Heart right ventricle (tissue), 16 donors: Measurements from ENCODE around the gene RSL24D1. TPM values are rescaled to one million over a fixed set of nuclear protein-coding genes. Genes with fewer than 3 reads are reported as not detected.

ENCODE experiments used
- ATAC-seq, 8 donors: fragments of 200-7000 bp; cut with Tn5 transposase; one replicate each; pipeline ENCODE4 v1.9.1; 2020; ENCODE audit warnings: mild to moderate bottlenecking in 8 of 8, moderate library complexity in 8 of 8, moderate number of reproducible peaks in 1 of 8
- DNase-seq, 2 donors: peaks; one replicate each; pipeline ENCODE4 v3.0.0-alpha.2; 2020
- H3K27ac ChIP-seq, 10 donors: fragments of 200-600 bp; sonication (generic) in 2 of 10; one replicate each; pipeline versions ENCODE4 v1.5.0 to v1.8.0; 2020 to 2022; ENCODE audit warnings: mild to moderate bottlenecking in 3 of 10
- H3K27me3 ChIP-seq, 7 donors: fragments of 200-600 bp; one replicate each; pipeline ENCODE4 v1.8.0; 2021 to 2022; ENCODE audit warnings: mild to moderate bottlenecking in 2 of 7
- H3K36me3 ChIP-seq, 9 donors: fragments of 200-600 bp; sonication (generic) in 1 of 9; one replicate each; pipeline versions ENCODE4 v1.5.0 to v1.8.0; 2020 to 2022; ENCODE audit warnings: mild to moderate bottlenecking in 2 of 9
- H3K4me1 ChIP-seq, 9 donors: fragments of 200-600 bp; sonication (generic) in 1 of 9; one replicate each; pipeline versions ENCODE4 v1.5.0 to v1.8.0; 2020 to 2022; ENCODE audit warnings: mild to moderate bottlenecking in 4 of 9
- H3K4me3 ChIP-seq, 10 donors: fragments of 200-600 bp; sonication (generic) in 2 of 10; one replicate each; pipeline versions ENCODE4 v1.5.0 to v1.8.0; 2020 to 2022; ENCODE audit warnings: mild to moderate bottlenecking in 7 of 10, moderate library complexity in 2 of 10
- H3K9me3 ChIP-seq, 11 donors: fragments of 200-600 bp in 10 of 11; sonication (generic) in 2 of 11; one replicate each; pipeline versions ENCODE4 v1.5.0 to v1.8.0; 2013 to 2022; ENCODE audit warnings: mild to moderate bottlenecking in 2 of 11, control low read depth in 1 of 11, moderate library complexity in 1 of 11
- CTCF ChIP-seq, 9 donors: fragments of 200-600 bp; sonication (generic) in 2 of 9; IDR thresholded peaks; one replicate each; pipeline versions ENCODE4 v1.5.0 to v1.8.0; 2021 to 2022; ENCODE audit warnings: antibody characterized with exemption in 9 of 9, mild to moderate bottlenecking in 5 of 9, moderate library complexity in 1 of 9
- WGBS, 2 donors: extraction: QIAGEN DNeasy Blood & Tissue Kit; methylation state at CpG; one replicate each; pipeline ENCODE4 v1.1.7; 2013; ENCODE audit warnings: inconsistent platforms in 1 of 2; 5-methylcytosine and 5-hydroxymethylcytosine counted together
- intact Hi-C, 10 donors: fragments of 100-400 bp; cut with DNase I; formaldehyde crosslinking; loops; one replicate each; pipeline versions ENCODE4 v1.11.1 to v1.14.2; 2022
- polyA plus RNA-seq, 2 donors: library from polyadenylated mRNA; stranded (reverse); fragments of 200-250 nt; gene quantifications; one replicate each; pipeline ENCODE4 v1.2.3, GENCODE V29; 2013
- total RNA-seq, 10 donors: library from RNA; stranded (reverse); fragmentation: NEBNext Ultra II Directional in 3 of 10; extraction: Animal tissue kit (Norgen Biotek cat#: 25700) in 3 of 10; gene quantifications; one replicate each; pipeline versions ENCODE4 v1.2.1 to v1.2.4, GENCODE V29; 2021 to 2023
- donor health status: Arrhythmogenic right ventricular cardiomyopathy.
- donor health status: ischemic (EF 13 %, LVEDD 7.1; RV severe dilation, severe dysfunction).
- donor health status: healthy with polysubstance abuse.
- donor health status: DM: no; HTN: yes; CAD: no.
- donor health status: DM: no; HTN: no; CAD: no.
- donor health status: ischemic (EF 25% LVEDD 6.9; RV normal size, moderate dysfunction).
- donor health status: ischemic (EF 25% LVEDD 5.7; RV mildly dilated, moderate dysfunction).
- donor health status: healthy.
- donor health status: DM: yes; HTN: yes; CAD: no.
- donor health status: Ischemic cardiomyopathy.
- donor health status: ischemic (EF 35%, LVEDD 5.7; RV mildly dilated, moderate dysfunction).
- donor health status: nonischemic (EF 11% LVEDD 7.7; RV severe dilation, severe dysfunction).
- donor health status: DM: yes; HTN: yes; CAD: no.
- donor health status: PGD.
- donor health status: ischemic (EF 29% LVEDD 5.4; RV normal size, mild dysfunction).
- donor health status: nonischemic (EF 23%, LVEDD 6.1; RV moderate dilation, normal function).

The RSL24D1 gene
- total and polyA plus RNA-seq, 12 donors, result 32.3 to 53.1 (median 40.5) TPM

GRCh38 chr15:55240125-55240760, 43.5 kb upstream of the RSL24D1 start:
- WGBS, 2 donors, result 66 to 75% methylated on average over 3 of the region's 3 CpGs
- ATAC-seq (peak in 1 of 8 donors; percentile 54), DNase-seq (no peak)
- Histone ChIP-seq H3K27ac (peak overlapping the region in 1 of 10 donors; percentile 18), H3K36me3 (peaks cover 0 to 3% (median 0%) of the 10 kb centered on the region in 9 donors), H3K27me3 (no peaks in the 10 kb centered on the region), H3K4me1 (peaks cover 0 to 34% (median 5%) of the 10 kb centered on the region in 9 donors), H3K4me3 (no peak overlapping the region), H3K9me3 (no peaks in the 10 kb centered on the region)
- intact Hi-C loops, result no loop called here
- no peak for TF ChIP-seq CTCF (IDR thresholded peaks at IDR 0.05)

DNA sequence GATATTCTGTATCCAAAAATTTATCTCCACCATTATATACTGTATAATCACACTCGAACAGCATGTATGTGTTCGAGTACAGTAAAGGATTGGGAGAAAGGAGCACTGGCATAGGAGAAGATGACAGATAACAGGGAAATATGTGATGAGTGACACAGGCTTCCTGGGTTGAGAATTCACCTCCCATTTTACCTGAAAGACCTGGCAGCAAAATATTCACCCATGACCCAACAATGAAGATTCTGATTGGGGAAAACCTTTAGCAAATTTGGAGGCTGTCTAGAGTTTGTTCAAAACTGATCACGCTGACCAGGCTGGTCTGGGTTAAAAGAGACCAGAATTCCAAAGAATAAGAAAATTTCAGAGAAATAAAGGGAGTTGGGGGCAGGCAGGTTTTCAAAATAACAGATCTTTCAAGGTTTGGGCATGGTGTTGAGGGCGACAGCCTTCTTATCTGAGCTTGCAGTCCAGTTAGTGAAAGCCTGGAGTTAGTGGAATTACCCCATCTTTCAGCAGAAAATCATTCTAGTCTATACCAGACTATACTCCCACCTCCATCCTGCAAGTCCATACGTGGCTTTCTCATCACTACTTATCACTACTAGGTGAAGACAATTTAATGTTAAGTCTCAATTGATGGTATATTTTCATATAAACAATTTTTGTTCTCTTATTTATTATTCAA, 42.8 kb upstream of the RSL24D1 start:
- peaks cover 0 to 34% (median 5%) of the 10 kb centered on the region in 9 donors for H3K4me1 ChIP-seq
- 85 to 90% methylated on average over 5 of the region's 5 CpGs for WGBS, 2 donors
- H3K9me3 ChIP-seq, result no peaks in the 10 kb centered on the region
- peaks cover 0 to 8% (median 0%) of the 10 kb centered on the region in 9 donors for H3K36me3 ChIP-seq
- ATAC-seq (no peak), DNase-seq (no peak)
- TF ChIP-seq CTCF (IDR thresholded peaks at IDR 0.05), result no peak
- H3K4me3 ChIP-seq, result no peak overlapping the region
- no peak overlapping the region for H3K27ac ChIP-seq
- H3K27me3 ChIP-seq, result no peaks in the 10 kb centered on the region
- intact Hi-C loops, result no loop called here

DNA sequence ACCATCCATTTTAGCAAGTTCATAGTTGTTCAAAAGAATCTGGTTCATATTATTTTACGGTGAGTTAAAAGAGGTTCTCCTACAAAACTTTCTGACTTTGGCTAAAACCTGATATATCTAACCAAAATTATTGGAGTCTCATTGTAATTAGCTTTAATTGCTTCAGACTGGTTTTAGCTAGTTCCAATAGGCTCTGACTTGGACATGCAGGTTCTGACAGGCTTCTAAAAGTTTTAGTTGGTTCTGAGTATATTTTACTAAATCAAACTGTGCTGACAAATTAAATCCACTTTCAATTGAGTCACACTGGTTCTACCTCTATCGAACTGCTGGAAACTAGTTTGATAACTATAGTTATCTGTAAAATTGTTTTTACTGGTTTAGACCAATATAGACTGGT, 42.1 kb upstream of the RSL24D1 start:
- intact Hi-C loops, result no loop called here
- WGBS, 2 donors, result 97 to 99% methylated on average over 2 of the region's 2 CpGs
- ATAC-seq, result no peak

More for the DNA sequence above, 42.1 kb upstream of the RSL24D1 start:
- H3K27ac ChIP-seq, result no peak overlapping the region
- TF ChIP-seq CTCF (IDR thresholded peaks at IDR 0.05), result no peak
- no peaks in the 10 kb centered on the region for H3K27me3 ChIP-seq
- no peak overlapping the region for H3K4me3 ChIP-seq
- DNase-seq, result no peak
- no peaks in the 10 kb centered on the region for H3K9me3 ChIP-seq
- peaks cover 0 to 15% (median 0%) of the 10 kb centered on the region in 9 donors for H3K36me3 ChIP-seq
- peaks cover 0 to 34% (median 5%) of the 10 kb centered on the region in 9 donors for H3K4me1 ChIP-seq
